HCT116 (cell line): Measurements from ENCODE around the gene NSUN3. TPM values are rescaled to one million over a fixed set of nuclear protein-coding genes. Genes with fewer than 3 reads are reported as not detected.
"Not testable (repeated sequence)": the region's sequence is repeated elsewhere in the genome, so short reads cannot be mapped to it uniquely, and the experiment has no call there.

Experiments
- ATAC-seq: fragments of 200-7000 bp; cut with Tn5 transposase; 2 replicates; pipeline ENCODE4 v1.9.1; 2020; ENCODE audit warnings: mild to moderate bottlenecking, moderate library complexity
- BruUV-seq: library from RNA; stranded (reverse); fragments of 400-500 nt; replicated peaks from 2 replicates; lab custom pipeline; 2021; lab: Mats Ljungman, UMichigan
- CTCF ChIA-PET: fragments of 300-600 bp; sonication (Branson Sonifier 250); formaldehyde crosslinking; loops from one replicate; lab custom pipeline; 2021; ENCODE audit warnings: antibody characterized with exemption; lab: Charles Lee
- POLR2A ChIA-PET: fragments of 300-600, 350-600 bp; sonication (Branson Sonifier 250); formaldehyde crosslinking; loops from one replicate; lab custom pipeline; 2021; ENCODE audit warnings: antibody characterized with exemption; lab: Charles Lee
- RAD21 ChIA-PET, 2 experiments: fragments of 300-600 bp; sonication (Branson Sonifier 250); formaldehyde crosslinking; loops; one replicate each; lab custom pipeline; 2023; ENCODE audit warnings: low total read pairs in 2 of 2; ENCODE audit not compliant: uncharacterized antibody in 2 of 2, unreplicated experiment in 2 of 2, low non-redundant PET in 1 of 2; lab: Charles Lee
- DNase-seq: peaks from one replicate; pipeline ENCODE4 v3.0.0-alpha.2; 2010; ENCODE audit warnings: low read depth, low spot score
- H2AFZ ChIP-seq: fragments of 200-600 bp; shearing (Covaris generic), sonication (generic); 2 replicates; pipeline ENCODE4 v1.6.1; 2017; ENCODE audit warnings: low read depth, mixed run types, mixed read lengths, antibody characterized with exemption, low read length; ENCODE audit not compliant: poor library complexity, severe bottlenecking
- H3K27ac ChIP-seq: 2 replicates; pipeline ENCODE4 v1.5.1; 2012; ENCODE audit warnings: low read depth, low read length
- H3K27me3 ChIP-seq: fragments of 200-600 bp; sonication (generic); 2 replicates; pipeline ENCODE4 v1.6.1; 2016; ENCODE audit warnings: mixed run types, low read length, mixed read lengths; ENCODE audit not compliant: insufficient read depth
- H3K36me3 ChIP-seq, 2 experiments: fragments of 200-500 bp in 1 of 2; fragments of 200-600 bp in 1 of 2; sonication (Bioruptor generic) in 1 of 2; sonication (generic) in 1 of 2; 2 replicates each; pipeline versions ENCODE4 v1.5.1 to v1.6.1; 2014 to 2016; ENCODE audit warnings: low read length in 2 of 2, inconsistent platforms in 1 of 2, mixed read lengths in 1 of 2, mixed run types in 1 of 2; ENCODE audit not compliant: insufficient read depth in 2 of 2, control insufficient read depth in 1 of 2
- H3K4me1 ChIP-seq, 2 experiments: fragments of 200-600 bp in 1 of 2; sonication (generic) in 1 of 2; 2 replicates each; pipeline versions ENCODE4 v1.5.1 to v1.6.1; 2012 to 2017; ENCODE audit warnings: low read length in 2 of 2, inconsistent platforms in 1 of 2, mild to moderate bottlenecking in 1 of 2, mixed read lengths in 1 of 2, mixed run types in 1 of 2, moderate library complexity in 1 of 2; ENCODE audit not compliant: insufficient read depth in 2 of 2, control insufficient read depth in 1 of 2
- H3K4me2 ChIP-seq: fragments of 200-600 bp; sonication (generic); 2 replicates; pipeline ENCODE4 v1.6.1; 2017; ENCODE audit warnings: mixed run types, low read length, mixed read lengths
- H3K4me3 ChIP-seq, 2 experiments: fragments of 200-600 bp in 1 of 2; sonication (generic) in 1 of 2; replicated peaks in 1 of 2; 2 replicates each; pipeline ENCODE4 v1.5.1; 2011 to 2016; ENCODE audit warnings: low read length in 2 of 2, control low read depth in 1 of 2, low read depth in 1 of 2, mild to moderate bottlenecking in 1 of 2, mixed read lengths in 1 of 2, mixed run types in 1 of 2
- H3K79me2 ChIP-seq: fragments of 200-600 bp; sonication (generic); 2 replicates; pipeline ENCODE4 v1.6.1; 2017; ENCODE audit warnings: mild to moderate bottlenecking, mixed run types, low read length, moderate library complexity, mixed read lengths; ENCODE audit not compliant: insufficient read depth
- H3K9ac ChIP-seq: fragments of 200-600 bp; sonication (generic); 2 replicates; pipeline ENCODE4 v1.6.1; 2016; ENCODE audit warnings: low read length, mixed read lengths
- H3K9me2 ChIP-seq: fragments of 200-600 bp; sonication (generic), shearing (Covaris generic); 2 replicates; pipeline ENCODE4 v1.6.1; 2017; ENCODE audit warnings: mixed run types, mild to moderate bottlenecking, moderate library complexity; ENCODE audit not compliant: insufficient read depth
- H3K9me3 ChIP-seq, 2 experiments: fragments of 200-500 bp in 1 of 2; fragments of 200-600 bp in 1 of 2; sonication (Bioruptor generic) in 1 of 2; sonication (generic) in 1 of 2; 2 replicates each; pipeline ENCODE4 v1.6.1; 2014 to 2017; ENCODE audit warnings: low read length in 2 of 2, mixed read lengths in 2 of 2, inconsistent platforms in 1 of 2, low read depth in 1 of 2, mild to moderate bottlenecking in 1 of 2, mixed run types in 1 of 2, moderate library complexity in 1 of 2; ENCODE audit not compliant: control insufficient read depth in 1 of 2, insufficient read depth in 1 of 2
- H4K20me1 ChIP-seq: fragments of 200-600 bp; sonication (generic), shearing (Covaris generic); 2 replicates; pipeline ENCODE4 v1.6.1; 2017; ENCODE audit warnings: mixed run types, mild to moderate bottlenecking, moderate library complexity; ENCODE audit not compliant: insufficient read depth
- EZH2 ChIP-seq: fragments of 200-600 bp; sonication (generic); IDR thresholded peaks from 2 replicates; pipeline ENCODE4 v1.6.1; 2017; ENCODE audit warnings: antibody characterized with exemption, mixed run types
- FOSL1 ChIP-seq: IDR thresholded peaks from 2 replicates; pipeline ENCODE4 v1.6.1; 2012; ENCODE audit warnings: low read depth
- POLR2A ChIP-seq: IDR thresholded peaks from 2 replicates; pipeline ENCODE4 v1.7.0; 2011; ENCODE audit warnings: borderline replicate concordance; ENCODE audit not compliant: insufficient read depth, insufficient read length; ENCODE audit errors: extremely low read depth
- POLR2AphosphoS5 ChIP-seq: IDR thresholded peaks from 2 replicates; pipeline ENCODE4 v1.6.1; 2011; ENCODE audit warnings: mild to moderate bottlenecking, low read depth, low read length, moderate library complexity
- RAD21 ChIP-seq: IDR thresholded peaks from 2 replicates; pipeline ENCODE4 v1.6.1; 2012; ENCODE audit warnings: low read depth, mild to moderate bottlenecking
- SIN3A ChIP-seq: IDR thresholded peaks from 2 replicates; pipeline ENCODE4 v1.6.1; 2012; ENCODE audit warnings: low read depth
- TCF7L2 ChIP-seq: IDR thresholded peaks from 2 replicates; pipeline ENCODE4 v1.7.0; 2011; ENCODE audit warnings: borderline replicate concordance, inconsistent platforms; ENCODE audit not compliant: insufficient read depth, insufficient read length; ENCODE audit errors: extremely low read depth
- ZNF274 ChIP-seq: fragments of 200-500 bp; sonication (Bioruptor generic); IDR thresholded peaks from 2 replicates; pipeline ENCODE4 v1.6.1; 2014; ENCODE audit warnings: mild to moderate bottlenecking, low read depth, low read length, inconsistent platforms
- intact Hi-C: fragments of 100-400 bp; cut with micrococcal nuclease; formaldehyde crosslinking; loops from 2 replicates; pipeline ENCODE4 v1.10.0; 2022
- total RNA-seq: library from RNA; stranded (reverse); gene quantifications from one replicate; pipeline ENCODE4 v1.2.1, GENCODE V29; 2021; ENCODE audit not compliant: unreplicated experiment
- TF ChIP-seq, protein P1 (sequence below), 3 experiments: fragments of 200-600 bp in 1 of 3; sonication (generic) in 1 of 3; IDR thresholded peaks in 2 of 3; conservative IDR thresholded peaks in 1 of 3; 2 replicates each; pipeline ENCODE4 v1.5.1; 2012 to 2017; ENCODE audit warnings: low read depth in 2 of 3, low read length in 2 of 3, antibody characterized with exemption in 1 of 3, borderline replicate concordance in 1 of 3, control low read depth in 1 of 3, mild to moderate bottlenecking in 1 of 3, mixed read lengths in 1 of 3, mixed run types in 1 of 3, moderate library complexity in 1 of 3; ENCODE audit not compliant: insufficient read depth in 1 of 3
- TF ChIP-seq, protein P2 (sequence below): IDR thresholded peaks from 2 replicates; pipeline ENCODE4 v1.6.1; 2012; ENCODE audit warnings: low read depth
- TF ChIP-seq, protein P3 (sequence below): IDR thresholded peaks from 2 replicates; pipeline ENCODE4 v1.6.1; 2011; ENCODE audit warnings: mild to moderate bottlenecking, low read length, moderate library complexity; ENCODE audit not compliant: insufficient replicate concordance; ENCODE audit errors: extremely low read depth
- TF ChIP-seq, protein P4 (sequence below): IDR thresholded peaks from 2 replicates; pipeline ENCODE4 v1.6.1; 2012

Gene NSUN3
- total RNA-seq, 1 experiment from 2014 or later, result 6.6 TPM

DNA sequence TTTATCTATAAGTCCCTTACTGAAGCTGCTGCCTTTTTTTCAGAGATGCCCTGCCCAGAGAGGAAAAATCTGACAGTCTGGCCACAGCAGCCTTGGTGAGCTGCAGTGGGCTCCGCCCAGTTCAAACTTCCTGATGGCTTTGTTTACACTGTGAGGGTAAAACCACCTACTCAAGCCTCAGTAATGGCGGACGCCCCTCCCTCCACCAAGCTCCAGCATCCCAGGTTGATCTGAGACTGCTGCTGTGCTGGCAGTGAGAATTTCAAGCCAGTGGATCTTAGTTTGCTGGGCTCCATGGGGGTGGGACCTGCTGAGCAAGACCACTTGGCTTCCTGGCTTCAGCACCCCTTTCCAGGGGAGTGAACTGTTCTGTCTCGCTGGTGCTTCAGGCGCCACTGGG, 17.7 kb downstream of the NSUN3 start:
- CTCF ChIA-PET, result interaction anchor here (1.9 kb wide), 1 partner anchor 11 kb away, joined by 6 read pairs; no protein-coding TSS in a partner anchor
- H4K20me1 ChIP-seq, H2AFZ ChIP-seq, H3K9me3 ChIP-seq, POLR2A ChIA-PET, ATAC-seq, H3K9me2 ChIP-seq, DNase-seq, H3K79me2 ChIP-seq, H3K4me2 ChIP-seq, H3K9ac ChIP-seq, H3K36me3 ChIP-seq, H3K27me3 ChIP-seq, intact Hi-C loops, H3K4me3 ChIP-seq, H3K27ac ChIP-seq, RAD21 ChIA-PET, H3K4me1 ChIP-seq, BruUV-seq: not testable (repeated sequence)

DNA sequence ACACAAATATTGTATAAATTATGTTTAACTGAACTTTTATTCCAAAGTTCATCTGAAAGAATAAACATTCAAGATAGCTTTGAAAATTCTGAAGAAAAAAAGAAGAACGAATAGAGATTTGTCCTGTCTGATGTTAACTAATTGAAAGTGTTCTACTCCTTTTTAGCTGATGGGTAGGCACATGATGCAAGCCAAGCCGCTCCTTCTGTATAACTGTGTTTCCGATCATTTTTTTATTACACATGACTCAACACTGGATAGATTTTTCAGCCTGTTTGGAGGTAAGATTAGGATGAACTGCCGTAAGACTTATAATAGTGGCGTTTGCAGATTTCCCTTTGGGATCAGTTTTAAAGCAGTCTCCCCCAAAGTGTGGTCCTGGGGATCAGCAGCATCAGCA, 19.0 kb downstream of the NSUN3 start:
- no peak overlapping the region for H3K4me2 ChIP-seq
- H3K4me1 ChIP-seq, result no peaks in the 10 kb centered on the region
- intact Hi-C loops, result no loop called here
- DNase-seq, result no peak
- no peak overlapping the region for H3K27ac ChIP-seq
- ATAC-seq, result no peak
- H3K9ac ChIP-seq, result no peak overlapping the region
- H3K36me3 ChIP-seq, result no peaks in the 10 kb centered on the region; a peak in 1 of 4 replicates
- no peak overlapping the region for H2AFZ ChIP-seq
- H3K4me3 ChIP-seq, result no peak overlapping the region
- no peaks in the 10 kb centered on the region for H4K20me1 ChIP-seq
- TF ChIP-seq, protein P1, sequence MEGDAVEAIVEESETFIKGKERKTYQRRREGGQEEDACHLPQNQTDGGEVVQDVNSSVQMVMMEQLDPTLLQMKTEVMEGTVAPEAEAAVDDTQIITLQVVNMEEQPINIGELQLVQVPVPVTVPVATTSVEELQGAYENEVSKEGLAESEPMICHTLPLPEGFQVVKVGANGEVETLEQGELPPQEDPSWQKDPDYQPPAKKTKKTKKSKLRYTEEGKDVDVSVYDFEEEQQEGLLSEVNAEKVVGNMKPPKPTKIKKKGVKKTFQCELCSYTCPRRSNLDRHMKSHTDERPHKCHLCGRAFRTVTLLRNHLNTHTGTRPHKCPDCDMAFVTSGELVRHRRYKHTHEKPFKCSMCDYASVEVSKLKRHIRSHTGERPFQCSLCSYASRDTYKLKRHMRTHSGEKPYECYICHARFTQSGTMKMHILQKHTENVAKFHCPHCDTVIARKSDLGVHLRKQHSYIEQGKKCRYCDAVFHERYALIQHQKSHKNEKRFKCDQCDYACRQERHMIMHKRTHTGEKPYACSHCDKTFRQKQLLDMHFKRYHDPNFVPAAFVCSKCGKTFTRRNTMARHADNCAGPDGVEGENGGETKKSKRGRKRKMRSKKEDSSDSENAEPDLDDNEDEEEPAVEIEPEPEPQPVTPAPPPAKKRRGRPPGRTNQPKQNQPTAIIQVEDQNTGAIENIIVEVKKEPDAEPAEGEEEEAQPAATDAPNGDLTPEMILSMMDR (IDR thresholded peaks at IDR 0.05 in 2 of 3, conservative IDR thresholded peaks at IDR 0.05 in 1 of 3; ENCODE audit: borderline replicate concordance in 1 of 3, insufficient read depth in 1 of 3, low read depth in 2 of 3, low read length in 2 of 3), result no peak
- TF ChIP-seq, protein P2, sequence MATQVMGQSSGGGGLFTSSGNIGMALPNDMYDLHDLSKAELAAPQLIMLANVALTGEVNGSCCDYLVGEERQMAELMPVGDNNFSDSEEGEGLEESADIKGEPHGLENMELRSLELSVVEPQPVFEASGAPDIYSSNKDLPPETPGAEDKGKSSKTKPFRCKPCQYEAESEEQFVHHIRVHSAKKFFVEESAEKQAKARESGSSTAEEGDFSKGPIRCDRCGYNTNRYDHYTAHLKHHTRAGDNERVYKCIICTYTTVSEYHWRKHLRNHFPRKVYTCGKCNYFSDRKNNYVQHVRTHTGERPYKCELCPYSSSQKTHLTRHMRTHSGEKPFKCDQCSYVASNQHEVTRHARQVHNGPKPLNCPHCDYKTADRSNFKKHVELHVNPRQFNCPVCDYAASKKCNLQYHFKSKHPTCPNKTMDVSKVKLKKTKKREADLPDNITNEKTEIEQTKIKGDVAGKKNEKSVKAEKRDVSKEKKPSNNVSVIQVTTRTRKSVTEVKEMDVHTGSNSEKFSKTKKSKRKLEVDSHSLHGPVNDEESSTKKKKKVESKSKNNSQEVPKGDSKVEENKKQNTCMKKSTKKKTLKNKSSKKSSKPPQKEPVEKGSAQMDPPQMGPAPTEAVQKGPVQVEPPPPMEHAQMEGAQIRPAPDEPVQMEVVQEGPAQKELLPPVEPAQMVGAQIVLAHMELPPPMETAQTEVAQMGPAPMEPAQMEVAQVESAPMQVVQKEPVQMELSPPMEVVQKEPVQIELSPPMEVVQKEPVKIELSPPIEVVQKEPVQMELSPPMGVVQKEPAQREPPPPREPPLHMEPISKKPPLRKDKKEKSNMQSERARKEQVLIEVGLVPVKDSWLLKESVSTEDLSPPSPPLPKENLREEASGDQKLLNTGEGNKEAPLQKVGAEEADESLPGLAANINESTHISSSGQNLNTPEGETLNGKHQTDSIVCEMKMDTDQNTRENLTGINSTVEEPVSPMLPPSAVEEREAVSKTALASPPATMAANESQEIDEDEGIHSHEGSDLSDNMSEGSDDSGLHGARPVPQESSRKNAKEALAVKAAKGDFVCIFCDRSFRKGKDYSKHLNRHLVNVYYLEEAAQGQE, result no peak
- TF ChIP-seq SIN3A (no peak), FOSL1 (no peak), TCF7L2 (no peak), POLR2AphosphoS5 (no peak), POLR2A (no peak), ZNF274 (no peak), EZH2 (no peak), RAD21 (no peak)
- TF ChIP-seq, protein P3, sequence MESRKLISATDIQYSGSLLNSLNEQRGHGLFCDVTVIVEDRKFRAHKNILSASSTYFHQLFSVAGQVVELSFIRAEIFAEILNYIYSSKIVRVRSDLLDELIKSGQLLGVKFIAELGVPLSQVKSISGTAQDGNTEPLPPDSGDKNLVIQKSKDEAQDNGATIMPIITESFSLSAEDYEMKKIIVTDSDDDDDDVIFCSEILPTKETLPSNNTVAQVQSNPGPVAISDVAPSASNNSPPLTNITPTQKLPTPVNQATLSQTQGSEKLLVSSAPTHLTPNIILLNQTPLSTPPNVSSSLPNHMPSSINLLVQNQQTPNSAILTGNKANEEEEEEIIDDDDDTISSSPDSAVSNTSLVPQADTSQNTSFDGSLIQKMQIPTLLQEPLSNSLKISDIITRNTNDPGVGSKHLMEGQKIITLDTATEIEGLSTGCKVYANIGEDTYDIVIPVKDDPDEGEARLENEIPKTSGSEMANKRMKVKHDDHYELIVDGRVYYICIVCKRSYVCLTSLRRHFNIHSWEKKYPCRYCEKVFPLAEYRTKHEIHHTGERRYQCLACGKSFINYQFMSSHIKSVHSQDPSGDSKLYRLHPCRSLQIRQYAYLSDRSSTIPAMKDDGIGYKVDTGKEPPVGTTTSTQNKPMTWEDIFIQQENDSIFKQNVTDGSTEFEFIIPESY, result no peak
- TF ChIP-seq, protein P4, sequence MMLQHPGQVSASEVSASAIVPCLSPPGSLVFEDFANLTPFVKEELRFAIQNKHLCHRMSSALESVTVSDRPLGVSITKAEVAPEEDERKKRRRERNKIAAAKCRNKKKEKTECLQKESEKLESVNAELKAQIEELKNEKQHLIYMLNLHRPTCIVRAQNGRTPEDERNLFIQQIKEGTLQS, result no peak
- no peaks in the 10 kb centered on the region for H3K79me2 ChIP-seq
- RAD21 ChIA-PET, result no interaction called here
- no TSS peak for BruUV-seq
- CTCF ChIA-PET, result interaction anchor here (1.9 kb wide), 1 partner anchor 13 kb away, joined by 6 read pairs; no protein-coding TSS in a partner anchor
- POLR2A ChIA-PET, result interaction anchor here (2.0 kb wide), 1 partner anchor 19 kb away, joined by 6 read pairs; the partner anchor contains the start of genes DHFR2 and NSUN3
- H3K9me2 ChIP-seq, result no peaks in the 10 kb centered on the region
- H3K27me3 ChIP-seq, result no peaks in the 10 kb centered on the region
- H3K9me3 ChIP-seq, result no peaks in the 10 kb centered on the region
